WTC11 (cell line): Measurements from ENCODE around the gene FGFR2. TPM values are rescaled to one million over a fixed set of nuclear protein-coding genes. Genes with fewer than 3 reads are reported as not detected.

Experiments used
- ATAC-seq: fragments of 200-7000 bp; cut with Tn5 transposase; 2 replicates; pipeline ENCODE4 v1.10.0; 2021; ENCODE audit warnings: mild to moderate bottlenecking, moderate library complexity
- CTCF ChIA-PET: fragments of 300-600 bp; sonication (Branson Sonifier 250); formaldehyde crosslinking; loops from one replicate; lab custom pipeline; 2021; ENCODE audit warnings: antibody characterized with exemption; lab: Charles Lee
- POLR2A ChIA-PET: fragments of 350-600 bp; sonication (Branson Sonifier 250); formaldehyde crosslinking; loops from one replicate; lab custom pipeline; 2021; ENCODE audit warnings: antibody characterized with exemption; lab: Charles Lee
- DNase-seq: peaks from one replicate; pipeline ENCODE4 v3.0.0; 2021; ENCODE audit warnings: low spot score
- H3K27ac Mint-ChIP-seq: 2 replicates; pipeline ENCODE4 v1.8.0; 2021; ENCODE audit warnings: mixed read lengths
- H3K27me3 Mint-ChIP-seq: 2 replicates; pipeline ENCODE4 v1.8.0; 2021; ENCODE audit warnings: low read depth, mild to moderate bottlenecking, moderate library complexity, mixed read lengths
- H3K36me3 Mint-ChIP-seq: 2 replicates; pipeline ENCODE4 v1.8.0; 2021; ENCODE audit warnings: mixed read lengths
- H3K4me1 Mint-ChIP-seq: 2 replicates; pipeline ENCODE4 v1.8.0; 2022; ENCODE audit warnings: mixed read lengths
- H3K4me3 Mint-ChIP-seq: 2 replicates; pipeline ENCODE4 v1.8.0; 2021; ENCODE audit warnings: mild to moderate bottlenecking, moderate library complexity, mixed read lengths
- H3K9me3 Mint-ChIP-seq: 2 replicates; pipeline ENCODE4 v1.8.0; 2021; ENCODE audit warnings: mixed read lengths
- EMX1 ChIP-seq: fragments of 250-450 bp; sonication (Bioruptor Pico); IDR thresholded peaks from 2 replicates; pipeline ENCODE4 v1.8.0; 2021; ENCODE audit warnings: mild to moderate bottlenecking
- HMGA2 ChIP-seq: fragments of 250-450 bp; sonication (Bioruptor Pico); IDR thresholded peaks from 2 replicates; pipeline ENCODE4 v1.4.0; 2021; ENCODE audit warnings: mild to moderate bottlenecking, moderate library complexity
- IRF2 ChIP-seq: sonication (generic); formaldehyde crosslinking; IDR thresholded peaks from 2 replicates; pipeline ENCODE4 v1.8.0; 2022; ENCODE audit warnings: low read depth, missing genetic modification reagents, borderline replicate concordance
- MYBL2 ChIP-seq: sonication (generic); formaldehyde crosslinking; IDR thresholded peaks from 2 replicates; pipeline ENCODE4 v1.8.1; 2023; ENCODE audit warnings: mild to moderate bottlenecking, moderate library complexity, missing genetic modification reagents
- PRRX2 ChIP-seq: fragments of 250-450 bp; sonication (Bioruptor Pico); IDR thresholded peaks from 2 replicates; pipeline ENCODE4 v1.8.0; 2021; ENCODE audit warnings: mild to moderate bottlenecking
- RELA ChIP-seq: sonication (generic); formaldehyde crosslinking; IDR thresholded peaks from 2 replicates; pipeline ENCODE4 v1.8.1; 2022; ENCODE audit warnings: missing genetic modification reagents, mild to moderate bottlenecking, borderline replicate concordance
- ZBTB21 ChIP-seq: sonication (generic); formaldehyde crosslinking; IDR thresholded peaks from 2 replicates; pipeline ENCODE4 v1.8.1; 2023; ENCODE audit warnings: mild to moderate bottlenecking, missing genetic modification reagents, borderline replicate concordance
- total RNA-seq: library from RNA; stranded (reverse); gene quantifications from 3 replicates; pipeline ENCODE4 v1.2.3, GENCODE V29; 2021
- TF ChIP-seq, protein P1 (sequence below): sonication (generic); formaldehyde crosslinking; IDR thresholded peaks from 2 replicates; pipeline ENCODE4 v1.8.1; 2023; ENCODE audit warnings: mild to moderate bottlenecking, missing genetic modification reagents
- TF ChIP-seq, protein P2 (sequence below): sonication (generic); formaldehyde crosslinking; IDR thresholded peaks from 2 replicates; pipeline ENCODE4 v1.8.0; 2022; ENCODE audit warnings: missing genetic modification reagents
- TF ChIP-seq, protein P3 (sequence below): sonication (generic); formaldehyde crosslinking; IDR thresholded peaks from 2 replicates; pipeline ENCODE4 v1.8.1; 2022; ENCODE audit warnings: low read depth, mild to moderate bottlenecking, moderate library complexity, missing genetic modification reagents, borderline replicate concordance
- TF ChIP-seq, protein P4 (sequence below): sonication (generic); formaldehyde crosslinking; IDR thresholded peaks from 2 replicates; pipeline ENCODE4 v1.8.0; 2023; ENCODE audit warnings: missing genetic modification reagents, mild to moderate bottlenecking, borderline replicate concordance

Gene FGFR2
- total RNA-seq, 1 experiment from 2014 or later = 95.0 TPM

DNA sequence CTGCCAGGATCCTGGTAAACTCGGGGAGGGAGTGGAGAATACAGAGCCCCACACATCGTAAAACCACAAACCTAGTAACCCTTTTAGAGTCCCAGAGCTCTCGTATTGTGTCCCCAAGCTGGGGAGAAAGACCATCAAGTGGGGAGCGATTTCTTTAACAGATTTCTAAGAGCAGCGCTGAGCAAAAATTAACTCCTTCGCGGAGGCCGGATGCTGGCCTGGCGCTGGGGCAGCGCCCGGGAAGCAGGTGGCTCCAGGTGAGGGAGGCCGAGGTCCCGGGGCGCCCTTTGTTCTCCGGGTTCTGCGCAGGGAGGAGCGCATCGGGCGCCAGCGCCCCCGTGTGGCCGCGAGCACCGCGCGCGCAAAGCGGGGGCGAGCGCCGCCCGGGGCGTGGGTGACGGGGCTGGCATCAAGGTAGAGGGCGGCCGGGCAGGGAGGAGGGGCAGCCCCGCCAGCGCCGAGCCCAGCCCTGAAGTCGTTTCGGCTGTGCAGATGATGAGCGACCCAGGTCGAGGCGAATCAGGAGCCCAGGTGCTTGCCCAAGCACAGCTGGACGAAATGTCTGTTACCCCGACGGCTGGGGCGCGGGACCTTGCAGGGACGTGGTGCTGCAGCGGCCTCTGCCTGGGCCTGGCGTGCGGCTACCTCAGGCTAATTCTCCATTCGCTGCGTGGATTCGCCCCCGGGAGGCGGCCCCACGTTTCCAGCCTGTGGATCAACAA, 10.4 kb upstream of the FGFR2 start (continued):
- TF ChIP-seq, protein P1, sequence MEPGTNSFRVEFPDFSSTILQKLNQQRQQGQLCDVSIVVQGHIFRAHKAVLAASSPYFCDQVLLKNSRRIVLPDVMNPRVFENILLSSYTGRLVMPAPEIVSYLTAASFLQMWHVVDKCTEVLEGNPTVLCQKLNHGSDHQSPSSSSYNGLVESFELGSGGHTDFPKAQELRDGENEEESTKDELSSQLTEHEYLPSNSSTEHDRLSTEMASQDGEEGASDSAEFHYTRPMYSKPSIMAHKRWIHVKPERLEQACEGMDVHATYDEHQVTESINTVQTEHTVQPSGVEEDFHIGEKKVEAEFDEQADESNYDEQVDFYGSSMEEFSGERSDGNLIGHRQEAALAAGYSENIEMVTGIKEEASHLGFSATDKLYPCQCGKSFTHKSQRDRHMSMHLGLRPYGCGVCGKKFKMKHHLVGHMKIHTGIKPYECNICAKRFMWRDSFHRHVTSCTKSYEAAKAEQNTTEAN (CRISPR knock-in tag) = no peak
- TF ChIP-seq IRF2 (CRISPR knock-in tag) = no peak
- no peak for TF ChIP-seq PRRX2 (CRISPR knock-in tag)
- TF ChIP-seq, protein P2, sequence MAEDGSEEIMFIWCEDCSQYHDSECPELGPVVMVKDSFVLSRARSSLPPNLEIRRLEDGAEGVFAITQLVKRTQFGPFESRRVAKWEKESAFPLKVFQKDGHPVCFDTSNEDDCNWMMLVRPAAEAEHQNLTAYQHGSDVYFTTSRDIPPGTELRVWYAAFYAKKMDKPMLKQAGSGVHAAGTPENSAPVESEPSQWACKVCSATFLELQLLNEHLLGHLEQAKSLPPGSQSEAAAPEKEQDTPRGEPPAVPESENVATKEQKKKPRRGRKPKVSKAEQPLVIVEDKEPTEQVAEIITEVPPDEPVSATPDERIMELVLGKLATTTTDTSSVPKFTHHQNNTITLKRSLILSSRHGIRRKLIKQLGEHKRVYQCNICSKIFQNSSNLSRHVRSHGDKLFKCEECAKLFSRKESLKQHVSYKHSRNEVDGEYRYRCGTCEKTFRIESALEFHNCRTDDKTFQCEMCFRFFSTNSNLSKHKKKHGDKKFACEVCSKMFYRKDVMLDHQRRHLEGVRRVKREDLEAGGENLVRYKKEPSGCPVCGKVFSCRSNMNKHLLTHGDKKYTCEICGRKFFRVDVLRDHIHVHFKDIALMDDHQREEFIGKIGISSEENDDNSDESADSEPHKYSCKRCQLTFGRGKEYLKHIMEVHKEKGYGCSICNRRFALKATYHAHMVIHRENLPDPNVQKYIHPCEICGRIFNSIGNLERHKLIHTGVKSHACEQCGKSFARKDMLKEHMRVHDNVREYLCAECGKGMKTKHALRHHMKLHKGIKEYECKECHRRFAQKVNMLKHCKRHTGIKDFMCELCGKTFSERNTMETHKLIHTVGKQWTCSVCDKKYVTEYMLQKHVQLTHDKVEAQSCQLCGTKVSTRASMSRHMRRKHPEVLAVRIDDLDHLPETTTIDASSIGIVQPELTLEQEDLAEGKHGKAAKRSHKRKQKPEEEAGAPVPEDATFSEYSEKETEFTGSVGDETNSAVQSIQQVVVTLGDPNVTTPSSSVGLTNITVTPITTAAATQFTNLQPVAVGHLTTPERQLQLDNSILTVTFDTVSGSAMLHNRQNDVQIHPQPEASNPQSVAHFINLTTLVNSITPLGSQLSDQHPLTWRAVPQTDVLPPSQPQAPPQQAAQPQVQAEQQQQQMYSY (CRISPR knock-in tag) = no peak
- TF ChIP-seq HMGA2 (CRISPR knock-in tag) = no peak
- TF ChIP-seq, protein P3, sequence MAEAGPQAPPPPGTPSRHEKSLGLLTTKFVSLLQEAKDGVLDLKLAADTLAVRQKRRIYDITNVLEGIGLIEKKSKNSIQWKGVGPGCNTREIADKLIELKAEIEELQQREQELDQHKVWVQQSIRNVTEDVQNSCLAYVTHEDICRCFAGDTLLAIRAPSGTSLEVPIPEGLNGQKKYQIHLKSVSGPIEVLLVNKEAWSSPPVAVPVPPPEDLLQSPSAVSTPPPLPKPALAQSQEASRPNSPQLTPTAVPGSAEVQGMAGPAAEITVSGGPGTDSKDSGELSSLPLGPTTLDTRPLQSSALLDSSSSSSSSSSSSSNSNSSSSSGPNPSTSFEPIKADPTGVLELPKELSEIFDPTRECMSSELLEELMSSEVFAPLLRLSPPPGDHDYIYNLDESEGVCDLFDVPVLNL (CRISPR knock-in tag) = no peak
- TF ChIP-seq, protein P4, sequence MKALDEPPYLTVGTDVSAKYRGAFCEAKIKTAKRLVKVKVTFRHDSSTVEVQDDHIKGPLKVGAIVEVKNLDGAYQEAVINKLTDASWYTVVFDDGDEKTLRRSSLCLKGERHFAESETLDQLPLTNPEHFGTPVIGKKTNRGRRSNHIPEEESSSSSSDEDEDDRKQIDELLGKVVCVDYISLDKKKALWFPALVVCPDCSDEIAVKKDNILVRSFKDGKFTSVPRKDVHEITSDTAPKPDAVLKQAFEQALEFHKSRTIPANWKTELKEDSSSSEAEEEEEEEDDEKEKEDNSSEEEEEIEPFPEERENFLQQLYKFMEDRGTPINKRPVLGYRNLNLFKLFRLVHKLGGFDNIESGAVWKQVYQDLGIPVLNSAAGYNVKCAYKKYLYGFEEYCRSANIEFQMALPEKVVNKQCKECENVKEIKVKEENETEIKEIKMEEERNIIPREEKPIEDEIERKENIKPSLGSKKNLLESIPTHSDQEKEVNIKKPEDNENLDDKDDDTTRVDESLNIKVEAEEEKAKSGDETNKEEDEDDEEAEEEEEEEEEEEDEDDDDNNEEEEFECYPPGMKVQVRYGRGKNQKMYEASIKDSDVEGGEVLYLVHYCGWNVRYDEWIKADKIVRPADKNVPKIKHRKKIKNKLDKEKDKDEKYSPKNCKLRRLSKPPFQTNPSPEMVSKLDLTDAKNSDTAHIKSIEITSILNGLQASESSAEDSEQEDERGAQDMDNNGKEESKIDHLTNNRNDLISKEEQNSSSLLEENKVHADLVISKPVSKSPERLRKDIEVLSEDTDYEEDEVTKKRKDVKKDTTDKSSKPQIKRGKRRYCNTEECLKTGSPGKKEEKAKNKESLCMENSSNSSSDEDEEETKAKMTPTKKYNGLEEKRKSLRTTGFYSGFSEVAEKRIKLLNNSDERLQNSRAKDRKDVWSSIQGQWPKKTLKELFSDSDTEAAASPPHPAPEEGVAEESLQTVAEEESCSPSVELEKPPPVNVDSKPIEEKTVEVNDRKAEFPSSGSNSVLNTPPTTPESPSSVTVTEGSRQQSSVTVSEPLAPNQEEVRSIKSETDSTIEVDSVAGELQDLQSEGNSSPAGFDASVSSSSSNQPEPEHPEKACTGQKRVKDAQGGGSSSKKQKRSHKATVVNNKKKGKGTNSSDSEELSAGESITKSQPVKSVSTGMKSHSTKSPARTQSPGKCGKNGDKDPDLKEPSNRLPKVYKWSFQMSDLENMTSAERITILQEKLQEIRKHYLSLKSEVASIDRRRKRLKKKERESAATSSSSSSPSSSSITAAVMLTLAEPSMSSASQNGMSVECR = no peak
- no peak for TF ChIP-seq EMX1 (CRISPR knock-in tag)

DNA sequence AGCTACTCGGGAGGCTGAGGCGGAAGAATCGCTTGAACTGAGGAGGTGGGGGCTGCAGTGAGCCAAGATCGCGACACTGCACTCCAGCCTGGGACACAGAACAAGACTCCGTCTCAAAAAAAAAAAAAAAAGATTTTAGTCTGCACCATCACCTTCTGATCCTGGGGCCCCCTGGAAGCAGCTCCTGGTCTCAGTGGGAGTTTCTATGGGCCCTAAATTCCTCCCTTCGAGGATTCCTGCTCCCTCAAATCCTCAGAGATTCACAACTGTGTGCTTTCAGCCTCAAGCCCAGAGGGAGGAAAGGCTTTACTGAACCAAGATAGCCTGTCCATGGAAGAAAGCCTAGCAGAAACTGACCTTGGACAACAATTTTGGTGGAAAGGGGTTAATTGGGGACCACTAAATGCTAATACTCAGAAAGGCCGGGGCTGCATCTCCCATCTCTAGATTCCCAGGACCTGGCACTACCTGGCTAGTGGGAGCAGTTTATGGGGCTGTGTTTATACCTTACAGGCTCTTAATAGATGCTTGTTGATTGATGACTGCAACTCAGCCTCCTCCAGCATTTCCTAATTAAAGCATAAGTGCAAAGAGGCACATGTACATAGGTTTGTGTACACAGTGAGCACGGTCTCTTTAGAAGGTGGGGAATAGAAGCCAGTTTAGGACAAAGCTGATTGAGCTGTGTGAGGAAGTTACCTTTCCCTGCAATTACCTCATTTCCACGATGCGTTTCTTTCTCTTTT, 9.2 kb upstream of the FGFR2 start:
- Mint-ChIP-seq H3K27ac (no peak overlapping the region), H3K36me3 (no peaks in the 10 kb centered on the region), H3K4me3 (no peak overlapping the region), H3K9me3 (no peaks in the 10 kb centered on the region), H3K4me1 (peaks cover 34% of the 10 kb centered on the region), H3K27me3 (peaks cover 16% of the 10 kb centered on the region)
- ChIA-PET CTCF (interaction anchor here (0.7 to 2.8 kb wide), 11 partner anchors 35 to 659 kb away, joined by 3 to 23 read pairs (median 4); no protein-coding TSS in a partner anchor), POLR2A (no interaction called here)
- no peak for TF ChIP-seq MYBL2 (CRISPR knock-in tag)
- TF ChIP-seq ZBTB21 (CRISPR knock-in tag) = no peak
- no peak for TF ChIP-seq RELA (CRISPR knock-in tag)
- ATAC-seq (no peak), DNase-seq (no peak)
